Stimulated activated naive B cell treated with anti-CD40 and anti-IgM and Interleukin-4, amounts not matched to agents 10 μg/mL and 1 μg/mL and 100 μg/mL, for 72 hours (primary cell): ENCODE results near the gene C2orf92.

ENCODE experiments used
- ATAC-seq, 2 donors: fragments of 150-1000 bp; cut with Tn5 transposase; replicated peaks; 2 replicates each; pipeline ENCODE4 v1.10.0; 2021; ENCODE audit warnings: moderate library complexity in 1 of 2
- DNase-seq: peaks from one replicate; pipeline ENCODE4 v3.0.0; 2021
- H3K27ac Mint-ChIP-seq: one replicate; pipeline ENCODE4 v1.8.0; 2022; ENCODE audit warnings: mild to moderate bottlenecking, mixed read lengths
- H3K27me3 Mint-ChIP-seq, 2 donors: one replicate each; pipeline ENCODE4 v1.8.0; 2022; ENCODE audit warnings: mixed read lengths in 2 of 2
- H3K36me3 Mint-ChIP-seq, 2 donors: one replicate each; pipeline ENCODE4 v1.8.0; 2022; ENCODE audit warnings: mixed read lengths in 2 of 2, mild to moderate bottlenecking in 1 of 2
- H3K4me1 Mint-ChIP-seq, 2 donors: one replicate each; pipeline ENCODE4 v1.8.0; 2022; ENCODE audit warnings: mixed read lengths in 2 of 2, mild to moderate bottlenecking in 1 of 2
- H3K4me3 Mint-ChIP-seq, 2 donors: one replicate each; pipeline ENCODE4 v1.8.0; 2022; ENCODE audit warnings: mild to moderate bottlenecking in 2 of 2, mixed read lengths in 2 of 2, moderate library complexity in 1 of 2
- H3K9me3 Mint-ChIP-seq, 2 donors: one replicate each; pipeline ENCODE4 v1.8.0; 2022; ENCODE audit warnings: mixed read lengths in 2 of 2, mild to moderate bottlenecking in 1 of 2

The C2orf92 gene

GRCh38 chr2:97731274-97732020 is 61.9 kb downstream of the C2orf92 start:
- no peak overlapping the region for H3K4me3 Mint-ChIP-seq
- peaks cover 1 to 20% of the 10 kb centered on the region in 2 donors for H3K36me3 Mint-ChIP-seq
- DNase-seq (no peak), ATAC-seq (no peak)
- H3K27me3 Mint-ChIP-seq, result no peaks in the 10 kb centered on the region
- peaks cover 2 to 7% of the 10 kb centered on the region in 2 donors for H3K9me3 Mint-ChIP-seq
- no peaks in the 10 kb centered on the region for H3K4me1 Mint-ChIP-seq
- no peak overlapping the region for H3K27ac Mint-ChIP-seq

GRCh38 chr2:97732436-97733340 is 63.2 kb downstream of the C2orf92 start:
- Mint-ChIP-seq H3K9me3 (peaks cover 2 to 7% of the 10 kb centered on the region in 2 donors), H3K36me3 (peaks cover 1 to 14% of the 10 kb centered on the region in 2 donors), H3K4me3 (no peak overlapping the region), H3K27ac (no peak overlapping the region), H3K4me1 (no peaks in the 10 kb centered on the region), H3K27me3 (no peaks in the 10 kb centered on the region)
- DNase-seq (no peak), ATAC-seq (no peak)

GRCh38 chr2:97733341-97734035 is 64.0 kb downstream of the C2orf92 start:
- Mint-ChIP-seq H3K36me3 (peaks cover 1 to 17% of the 10 kb centered on the region in 2 donors), H3K4me3 (no peak overlapping the region), H3K27ac (no peak overlapping the region), H3K27me3 (no peaks in the 10 kb centered on the region), H3K9me3 (peaks cover 2 to 7% of the 10 kb centered on the region in 2 donors), H3K4me1 (peaks cover 0 to 4% of the 10 kb centered on the region in 2 donors)
- DNase-seq (no peak), ATAC-seq (no peak)

GRCh38 chr2:97734061-97735051 is 64.8 kb downstream of the C2orf92 start:
- no peak for DNase-seq
- Mint-ChIP-seq H3K4me1 (peaks cover 0 to 4% of the 10 kb centered on the region in 2 donors), H3K4me3 (no peak overlapping the region), H3K27ac (no peak overlapping the region), H3K36me3 (peaks cover 1 to 17% of the 10 kb centered on the region in 2 donors), H3K27me3 (no peaks in the 10 kb centered on the region), H3K9me3 (peaks cover 2 to 7% of the 10 kb centered on the region in 2 donors)
- ATAC-seq, result no peak

- H3K9me3 Mint-ChIP-seq, result peaks cover 1 to 5% of the 10 kb centered on the region in 2 donors
- no peak for ATAC-seq
- H3K27ac Mint-ChIP-seq, result no peak overlapping the region
- peaks cover under 1 to 13% of the 10 kb centered on the region in 2 donors for H3K36me3 Mint-ChIP-seq
- DNase-seq, result no peak
- H3K4me3 Mint-ChIP-seq, result no peak overlapping the region
- peaks cover 0 to 4% of the 10 kb centered on the region in 2 donors for H3K4me1 Mint-ChIP-seq
- no peaks in the 10 kb centered on the region for H3K27me3 Mint-ChIP-seq
Observed at GRCh38 chr2:97735161-97735561, 65.6 kb downstream of the C2orf92 start.

- peaks cover 0 to 4% of the 10 kb centered on the region in 2 donors for H3K9me3 Mint-ChIP-seq
- no peak overlapping the region for H3K4me3 Mint-ChIP-seq
- H3K27ac Mint-ChIP-seq, result no peak overlapping the region
- ATAC-seq, result no peak
- H3K4me1 Mint-ChIP-seq, result peaks cover 5 to 7% of the 10 kb centered on the region in 2 donors
- peaks cover 0 to 9% of the 10 kb centered on the region in 2 donors for H3K36me3 Mint-ChIP-seq
- H3K27me3 Mint-ChIP-seq, result no peaks in the 10 kb centered on the region
- no peak for DNase-seq
Observed at GRCh38 chr2:97736185-97736584, 66.7 kb downstream of the C2orf92 start.

- H3K36me3 Mint-ChIP-seq, result peaks cover 0 to 8% of the 10 kb centered on the region in 2 donors
- H3K4me3 Mint-ChIP-seq, result no peak overlapping the region
- no peak overlapping the region for H3K27ac Mint-ChIP-seq
Observed at GRCh38 chr2:97736608-97737330, 67.3 kb downstream of the C2orf92 start.

GRCh38 chr2:97737421-97738178 is 68.1 kb downstream of the C2orf92 start:
- ATAC-seq, result no peak
- H3K36me3 Mint-ChIP-seq, result peaks cover 0 to 10% of the 10 kb centered on the region in 2 donors

More at GRCh38 chr2:97736608-97737330, 67.3 kb downstream of the C2orf92 start:
- ATAC-seq (no peak), DNase-seq (no peak)
- peaks cover 5 to 8% of the 10 kb centered on the region in 2 donors for H3K4me1 Mint-ChIP-seq
- no peaks in the 10 kb centered on the region for H3K9me3 Mint-ChIP-seq
- H3K27me3 Mint-ChIP-seq, result no peaks in the 10 kb centered on the region

GRCh38 chr2:97738179-97739019 is 68.9 kb downstream of the C2orf92 start:
- H3K27ac Mint-ChIP-seq, result peak overlapping the region; percentile 3
- peaks cover 10 to 11% of the 10 kb centered on the region in 2 donors for H3K4me1 Mint-ChIP-seq
- H3K27me3 Mint-ChIP-seq, result no peaks in the 10 kb centered on the region
- no peak overlapping the region for H3K4me3 Mint-ChIP-seq
- DNase-seq (no peak), ATAC-seq (no peak)
- H3K9me3 Mint-ChIP-seq, result no peaks in the 10 kb centered on the region
- peaks cover 4 to 15% of the 10 kb centered on the region in 2 donors for H3K36me3 Mint-ChIP-seq

More at GRCh38 chr2:97737421-97738178, 68.1 kb downstream of the C2orf92 start:
- peaks cover 9 to 10% of the 10 kb centered on the region in 2 donors for H3K4me1 Mint-ChIP-seq
- H3K4me3 Mint-ChIP-seq, result no peak overlapping the region
- H3K27ac Mint-ChIP-seq, result no peak overlapping the region
- H3K27me3 Mint-ChIP-seq, result no peaks in the 10 kb centered on the region
- no peak for DNase-seq
- no peaks in the 10 kb centered on the region for H3K9me3 Mint-ChIP-seq

- Mint-ChIP-seq H3K4me3 (no peak overlapping the region), H3K4me1 (peaks cover 10 to 11% of the 10 kb centered on the region in 2 donors), H3K27me3 (no peaks in the 10 kb centered on the region), H3K27ac (peak overlapping the region; percentile 37), H3K36me3 (peaks cover 11 to 22% of the 10 kb centered on the region in 2 donors), H3K9me3 (no peaks in the 10 kb centered on the region)
- ATAC-seq (no peak), DNase-seq (no peak)
Observed at GRCh38 chr2:97739020-97739892, 69.7 kb downstream of the C2orf92 start.

GRCh38 chr2:97739893-97740245 is 70.4 kb downstream of the C2orf92 start:
- peaks cover 13 to 25% of the 10 kb centered on the region in 2 donors for H3K36me3 Mint-ChIP-seq
- H3K4me1 Mint-ChIP-seq, result peaks cover 10 to 11% of the 10 kb centered on the region in 2 donors
- no peak for ATAC-seq
- no peaks in the 10 kb centered on the region for H3K9me3 Mint-ChIP-seq
- peak overlapping the region; percentile 37 for H3K27ac Mint-ChIP-seq
- no peak overlapping the region for H3K4me3 Mint-ChIP-seq
- DNase-seq, result no peak
- no peaks in the 10 kb centered on the region for H3K27me3 Mint-ChIP-seq
